Measurements from ENCODE around the gene ABTB2.

GRCh38 chr11:34194576-34195335 lies 163.1 kb downstream of the ABTB2 start:
- no peak for TF ChIP-seq CTCF (IDR thresholded peaks at IDR 0.05; ENCODE audit: poor library complexity, severe bottlenecking)
- no peak for TF ChIP-seq EP300 (conservative IDR thresholded peaks at IDR 0.05; ENCODE audit: poor library complexity, severe bottlenecking)
- TF ChIP-seq, protein P1, sequence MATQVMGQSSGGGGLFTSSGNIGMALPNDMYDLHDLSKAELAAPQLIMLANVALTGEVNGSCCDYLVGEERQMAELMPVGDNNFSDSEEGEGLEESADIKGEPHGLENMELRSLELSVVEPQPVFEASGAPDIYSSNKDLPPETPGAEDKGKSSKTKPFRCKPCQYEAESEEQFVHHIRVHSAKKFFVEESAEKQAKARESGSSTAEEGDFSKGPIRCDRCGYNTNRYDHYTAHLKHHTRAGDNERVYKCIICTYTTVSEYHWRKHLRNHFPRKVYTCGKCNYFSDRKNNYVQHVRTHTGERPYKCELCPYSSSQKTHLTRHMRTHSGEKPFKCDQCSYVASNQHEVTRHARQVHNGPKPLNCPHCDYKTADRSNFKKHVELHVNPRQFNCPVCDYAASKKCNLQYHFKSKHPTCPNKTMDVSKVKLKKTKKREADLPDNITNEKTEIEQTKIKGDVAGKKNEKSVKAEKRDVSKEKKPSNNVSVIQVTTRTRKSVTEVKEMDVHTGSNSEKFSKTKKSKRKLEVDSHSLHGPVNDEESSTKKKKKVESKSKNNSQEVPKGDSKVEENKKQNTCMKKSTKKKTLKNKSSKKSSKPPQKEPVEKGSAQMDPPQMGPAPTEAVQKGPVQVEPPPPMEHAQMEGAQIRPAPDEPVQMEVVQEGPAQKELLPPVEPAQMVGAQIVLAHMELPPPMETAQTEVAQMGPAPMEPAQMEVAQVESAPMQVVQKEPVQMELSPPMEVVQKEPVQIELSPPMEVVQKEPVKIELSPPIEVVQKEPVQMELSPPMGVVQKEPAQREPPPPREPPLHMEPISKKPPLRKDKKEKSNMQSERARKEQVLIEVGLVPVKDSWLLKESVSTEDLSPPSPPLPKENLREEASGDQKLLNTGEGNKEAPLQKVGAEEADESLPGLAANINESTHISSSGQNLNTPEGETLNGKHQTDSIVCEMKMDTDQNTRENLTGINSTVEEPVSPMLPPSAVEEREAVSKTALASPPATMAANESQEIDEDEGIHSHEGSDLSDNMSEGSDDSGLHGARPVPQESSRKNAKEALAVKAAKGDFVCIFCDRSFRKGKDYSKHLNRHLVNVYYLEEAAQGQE (IDR thresholded peaks at IDR 0.05; ENCODE audit: borderline replicate concordance), result no peak
- TF ChIP-seq POLR2AphosphoS5 (IDR thresholded peaks at IDR 0.05), result no peak
- no peak for TF ChIP-seq MXI1 (conservative IDR thresholded peaks at IDR 0.05; ENCODE audit: poor library complexity, severe bottlenecking)

Measured in neural cell (in vitro differentiated cells).